GM10248 (cell line): ENCODE measurements around the gene METTL8.

Experiments
- CTCF ChIA-PET: fragments of 300-600 bp; sonication (Branson Sonifier 250); formaldehyde crosslinking; extraction: SDS; loops from one replicate; lab custom pipeline; 2021; ENCODE audit warnings: antibody characterized with exemption; lab: Yijun Ruan, JAX
- POLR2A ChIA-PET: fragments of 350-650 bp; sonication (Branson Sonifier 250); formaldehyde crosslinking; extraction: SDS; loops from one replicate; lab custom pipeline; 2020; ENCODE audit warnings: antibody characterized with exemption; lab: Yijun Ruan, JAX
- DNase-seq: peaks from one replicate; pipeline ENCODE4 v3.0.0; 2012; ENCODE audit errors: extremely low spot score
- CTCF ChIP-seq: IDR thresholded peaks from 2 replicates; pipeline ENCODE4 v1.5.1; 2012; ENCODE audit warnings: mild to moderate bottlenecking, low read depth; ENCODE audit errors: extremely low read depth, missing control alignments, control extremely low read depth

The METTL8 gene

DNA sequence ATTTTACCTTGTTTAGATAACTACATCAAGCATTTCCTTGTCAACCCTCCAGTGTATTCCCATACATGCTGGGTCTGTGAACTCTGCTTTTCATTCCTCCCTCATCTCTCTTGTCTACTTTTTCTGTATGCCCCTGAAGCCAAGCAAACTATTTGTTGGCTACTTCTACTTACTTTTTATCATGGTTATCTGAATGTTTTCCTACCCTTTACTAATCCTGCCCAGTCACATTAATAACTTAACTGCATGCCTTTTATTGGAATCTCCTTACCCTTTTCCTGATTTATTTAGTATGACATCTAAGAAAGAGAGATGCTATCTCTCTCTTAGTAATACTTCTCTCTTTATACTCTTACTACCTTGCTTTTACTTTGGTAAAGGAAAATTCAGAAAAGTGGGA is 17.3 kb upstream of the METTL8 start:
- TF ChIP-seq CTCF = no peak
- ChIA-PET CTCF (interaction anchor here (0.8 to 1.2 kb wide), 2 partner anchors 10 to 18 kb away, joined by 3 to 4 read pairs; partner anchors contain the start of gene METTL8), POLR2A (no interaction called here)
- DNase-seq = no peak

GRCh38 chr2:171447675-171448074 is 13.9 kb upstream of the METTL8 start:
- CTCF ChIA-PET = interaction anchor here (1.0 to 1.6 kb wide), 2 partner anchors 10 to 11 kb away, joined by 3 to 5 read pairs; no protein-coding TSS in a partner anchor
- POLR2A ChIA-PET = no interaction called here
- no peak for DNase-seq
- peak; percentile 15 for TF ChIP-seq CTCF

- no peak for DNase-seq
- ChIA-PET POLR2A (no interaction called here), CTCF (interaction anchor here (0.8 to 1.7 kb wide), 5 partner anchors 10 to 91 kb away, joined by 3 to 4 read pairs (median 4); no protein-coding TSS in a partner anchor)
- TF ChIP-seq CTCF = no peak
Measured at GRCh38 chr2:171441470-171441869, 7.7 kb upstream of the METTL8 start.

- CTCF ChIA-PET = interaction anchor here (1.4 kb wide), 1 partner anchor 20 kb away, joined by 3 read pairs; no protein-coding TSS in a partner anchor
- no peak for TF ChIP-seq CTCF
- POLR2A ChIA-PET = no interaction called here
- DNase-seq = no peak
Measured at GRCh38 chr2:171436307-171436706, 2.5 kb upstream of the METTL8 start.

GRCh38 chr2:171434013-171434989 is 511 bp upstream of the METTL8 start, which contains the start of gene DCAF17:
Gene DCAF17, plus strand, starts transcription at chr2:171434226. Its CDS starts 352 bp downstream, at chr2:171434578.
- ChIA-PET POLR2A (interaction anchor here (0.6 to 2.0 kb wide), 6 partner anchors 15 to 467 kb away, joined by 3 to 7 read pairs (median 6); no protein-coding TSS in a partner anchor), CTCF (interaction anchor here (0.7 to 6.1 kb wide), 12 partner anchors 11 to 505 kb away, joined by 3 to 73 read pairs (median 4); no protein-coding TSS in a partner anchor)
- no peak for TF ChIP-seq CTCF

More at GRCh38 chr2:171434013-171434989, 511 bp upstream of the METTL8 start, which contains the start of gene DCAF17:
- DNase-seq = peak; percentile 95
